AG10803 (cell line): Measurements from ENCODE around the gene OR52B6.

ENCODE experiments used
- DNase-seq: peaks from one replicate; pipeline ENCODE4 v3.0.0; 2010; ENCODE audit warnings: low read depth
- H3K4me3 ChIP-seq: 2 replicates; pipeline ENCODE4 v1.5.1; 2011; ENCODE audit warnings: mild to moderate bottlenecking, low read length, control low read depth
- CTCF ChIP-seq: conservative IDR thresholded peaks from 2 replicates; pipeline ENCODE4 v1.5.1; 2011; ENCODE audit warnings: mild to moderate bottlenecking, low read length, control low read depth, inconsistent platforms

The OR52B6 gene

GRCh38 chr11:5548440-5548839, 32.2 kb upstream of the OR52B6 start, which contains the start of gene OR52H1:
OR52H1 (minus strand) TSS chr11:5548540; CDS start chr11:5545505, 3,035 bp downstream.
- DNase-seq = no peak
- no peak within 1 kb of the TSS for H3K4me3 ChIP-seq
- TF ChIP-seq CTCF = no peak

DNA sequence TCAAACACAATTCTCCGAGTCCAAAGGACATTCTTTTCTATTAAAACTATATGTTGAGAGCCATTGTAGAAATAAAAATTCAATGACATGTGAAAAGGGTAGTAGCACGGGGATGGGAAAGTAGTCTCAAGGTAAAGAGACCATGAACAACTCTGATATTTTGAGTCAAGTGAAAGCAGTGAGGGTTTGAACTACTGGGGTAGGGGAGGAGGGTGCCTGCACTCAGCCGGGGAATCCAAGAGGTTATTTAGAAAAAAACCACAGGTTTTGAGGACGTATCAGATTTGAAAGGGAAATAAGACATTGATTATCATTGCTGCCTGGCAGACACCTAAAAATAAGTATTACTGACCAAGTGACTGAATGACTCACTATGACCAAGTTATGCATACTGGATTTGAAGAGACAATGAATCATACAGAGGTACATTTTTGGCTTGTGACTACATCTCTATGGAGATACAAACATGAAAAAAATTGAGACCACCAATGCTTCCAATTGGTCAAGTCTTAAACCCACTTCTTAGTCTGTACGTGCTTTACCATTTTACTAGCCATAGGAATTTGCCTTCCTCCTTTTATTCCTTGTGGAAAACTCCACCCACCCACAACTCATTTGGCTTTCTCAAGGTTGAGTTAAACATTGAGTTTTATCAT, 30.1 kb upstream of the OR52B6 start:
- peak; percentile 65 for DNase-seq
- TF ChIP-seq CTCF = no peak

DNA sequence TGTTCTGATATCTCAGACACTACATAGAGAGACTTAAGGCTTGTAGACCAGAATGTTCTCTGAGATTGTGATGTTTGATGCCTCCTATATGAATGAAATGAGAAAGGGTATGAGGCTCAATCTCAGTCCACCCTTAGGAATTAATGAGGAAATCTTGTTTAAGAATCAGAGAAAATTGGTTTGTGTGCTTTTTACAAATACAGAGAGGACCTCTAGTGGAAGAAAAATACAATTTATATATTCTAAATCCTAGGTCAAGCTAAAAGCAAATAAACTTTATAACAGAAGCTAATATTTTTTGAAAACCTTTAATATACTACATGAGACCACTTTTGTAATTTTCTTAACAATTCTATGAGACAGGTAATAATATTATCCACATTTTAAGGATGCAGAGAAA, 27.3 kb upstream of the OR52B6 start:
- H3K4me3 ChIP-seq = no peak overlapping the region
- peak; percentile 36 for TF ChIP-seq CTCF
- no peak for DNase-seq

More for the DNA sequence above, 30.1 kb upstream of the OR52B6 start:
- no peak overlapping the region for H3K4me3 ChIP-seq

DNA sequence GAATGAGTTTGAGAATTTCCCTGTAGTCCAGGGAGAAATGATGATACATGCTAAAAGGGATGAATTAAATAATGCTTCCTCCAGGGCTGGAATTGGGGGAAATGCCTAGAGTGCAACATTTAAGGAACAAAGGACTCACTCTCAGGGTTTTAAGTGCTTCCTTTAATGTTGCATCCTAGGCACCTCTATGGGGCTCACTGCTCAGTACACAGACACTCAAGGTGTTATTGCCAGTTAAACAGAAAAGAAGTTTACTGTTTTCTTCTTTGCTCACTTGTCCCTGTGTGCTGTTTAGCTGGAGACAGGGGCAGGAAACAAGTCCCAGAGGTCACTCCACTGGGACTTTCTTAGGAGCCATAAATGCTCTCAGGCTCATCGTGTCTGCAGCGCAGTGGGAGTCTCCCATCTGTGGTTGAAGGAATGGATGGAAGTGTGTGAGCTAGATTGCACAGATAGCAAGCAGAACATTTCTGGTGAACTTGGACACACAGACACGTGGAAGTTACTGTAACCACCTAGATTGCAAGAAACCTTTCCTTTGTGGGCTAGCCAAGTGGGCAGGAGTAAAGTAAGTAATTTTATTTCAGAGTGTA, 24.0 kb upstream of the OR52B6 start:
- H3K4me3 ChIP-seq = no peak overlapping the region
- TF ChIP-seq CTCF = no peak
- DNase-seq = no peak

DNA sequence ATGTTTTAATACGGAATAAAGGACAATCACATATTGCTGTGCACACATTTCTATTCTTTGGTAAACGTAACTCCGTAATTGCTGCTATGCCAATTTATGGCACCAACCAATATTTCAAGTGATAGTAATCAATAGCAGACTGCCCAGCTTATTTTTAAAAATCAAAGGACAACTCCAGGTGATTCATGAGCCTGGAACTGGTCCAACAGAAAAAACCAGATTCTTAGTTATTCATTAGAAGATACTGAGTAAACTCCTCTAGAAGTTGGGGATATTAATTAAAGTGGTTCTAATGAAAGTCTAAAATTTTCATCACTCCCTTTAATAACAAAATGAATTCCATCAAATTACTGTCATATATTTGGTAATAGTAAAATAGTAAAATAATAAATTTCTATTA, 22.9 kb upstream of the OR52B6 start:
- H3K4me3 ChIP-seq = no peak overlapping the region
- DNase-seq = no peak
- no peak for TF ChIP-seq CTCF

DNA sequence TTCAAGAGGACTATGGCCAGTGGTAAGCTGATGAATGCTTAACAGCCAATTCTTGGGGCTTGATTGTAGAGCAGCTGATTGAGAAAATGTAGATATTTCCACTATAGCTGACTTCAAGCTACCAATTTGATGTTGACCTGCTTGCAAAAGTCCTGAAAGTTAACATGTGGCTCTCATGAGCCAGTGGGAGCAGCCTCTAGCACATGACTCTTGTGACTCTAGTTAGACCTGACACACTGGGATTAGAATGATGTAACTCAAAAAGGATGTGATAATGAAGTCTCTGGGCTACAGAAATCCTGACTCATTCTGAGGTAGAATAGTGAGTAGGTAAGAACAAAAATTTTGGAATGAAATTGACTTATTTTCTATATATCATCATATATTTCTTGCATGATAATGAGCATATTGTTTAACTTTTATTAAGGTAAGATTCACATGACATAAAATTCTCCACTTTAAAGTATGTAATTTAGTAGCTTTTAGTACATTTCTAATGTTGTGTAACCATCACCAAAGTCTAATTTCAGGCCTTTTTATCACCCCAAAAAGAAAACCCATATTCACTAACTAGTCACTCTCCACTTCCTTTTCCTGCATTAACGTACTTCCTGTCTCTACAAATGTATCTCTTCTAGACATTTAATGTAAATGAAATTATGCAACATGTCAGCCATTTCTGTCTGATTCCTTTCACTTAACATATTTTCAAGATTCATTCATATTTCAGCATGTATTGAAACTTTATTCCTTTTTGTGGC, 16.2 kb upstream of the OR52B6 start:
- H3K4me3 ChIP-seq = no peak overlapping the region
- peak; percentile 9 for DNase-seq
- TF ChIP-seq CTCF = no peak
